ENCODE results near the gene NID2.

The NID2 gene

GRCh38 chr14:52054678-52055077, 14.2 kb downstream of the NID2 start:
- in situ Hi-C loops (cut with MboI; ENCODE audit: low sequenced_read_pairs): no loop called here

- in situ Hi-C loops (cut with MboI; ENCODE audit: low sequenced_read_pairs): no loop called here
Observed at GRCh38 chr14:52053044-52053443, 15.8 kb downstream of the NID2 start.

GRCh38 chr14:52052288-52052943, 16.4 kb downstream of the NID2 start:
- in situ Hi-C loops (cut with MboI; ENCODE audit: low sequenced_read_pairs): no loop called here

GRCh38 chr14:52051871-52052270, 17.0 kb downstream of the NID2 start:
- in situ Hi-C loops (cut with MboI; ENCODE audit: low sequenced_read_pairs): no loop called here

GRCh38 chr14:52051251-52051650, 17.6 kb downstream of the NID2 start:
- in situ Hi-C loops (cut with MboI; ENCODE audit: low sequenced_read_pairs): no loop called here

GRCh38 chr14:52049721-52050588, 18.9 kb downstream of the NID2 start:
- in situ Hi-C loops (cut with MboI; ENCODE audit: low sequenced_read_pairs): no loop called here

- in situ Hi-C loops (cut with MboI; ENCODE audit: low sequenced_read_pairs): no loop called here
Observed at GRCh38 chr14:52049271-52049670, 19.6 kb downstream of the NID2 start.

GRCh38 chr14:52048641-52049204, 20.1 kb downstream of the NID2 start:
- in situ Hi-C loops (cut with MboI; ENCODE audit: low sequenced_read_pairs): no loop called here

GRCh38 chr14:52048116-52048515, 20.7 kb downstream of the NID2 start:
- in situ Hi-C loops (cut with MboI; ENCODE audit: low sequenced_read_pairs): no loop called here

GRCh38 chr14:52046376-52046917, 22.4 kb downstream of the NID2 start:
- in situ Hi-C loops (cut with MboI; ENCODE audit: low sequenced_read_pairs): no loop called here

GRCh38 chr14:52044791-52045522, 23.9 kb downstream of the NID2 start:
- in situ Hi-C loops (cut with MboI; ENCODE audit: low sequenced_read_pairs): no loop called here

GRCh38 chr14:52043690-52044089, 25.2 kb downstream of the NID2 start:
- in situ Hi-C loops (cut with MboI; ENCODE audit: low sequenced_read_pairs): no loop called here

- in situ Hi-C loops (cut with MboI; ENCODE audit: low sequenced_read_pairs): no loop called here
Observed at GRCh38 chr14:52042371-52043289, 26.2 kb downstream of the NID2 start.

GRCh38 chr14:52040598-52040997, 28.3 kb downstream of the NID2 start:
- in situ Hi-C loops (cut with MboI; ENCODE audit: low sequenced_read_pairs): no loop called here

- in situ Hi-C loops (cut with MboI; ENCODE audit: low sequenced_read_pairs): no loop called here
Observed at GRCh38 chr14:52039124-52039815, 29.6 kb downstream of the NID2 start.

- in situ Hi-C loops (cut with MboI; ENCODE audit: low sequenced_read_pairs): no loop called here
Observed at GRCh38 chr14:52033101-52033642, 35.7 kb downstream of the NID2 start.

GRCh38 chr14:52032204-52032801, 36.6 kb downstream of the NID2 start:
- in situ Hi-C loops (cut with MboI; ENCODE audit: low sequenced_read_pairs): no loop called here

- in situ Hi-C loops (cut with MboI; ENCODE audit: low sequenced_read_pairs): no loop called here
Observed at GRCh38 chr14:52031781-52032180, 37.1 kb downstream of the NID2 start.

- in situ Hi-C loops (cut with MboI; ENCODE audit: low sequenced_read_pairs): no loop called here
Observed at GRCh38 chr14:52029881-52030280, 39.0 kb downstream of the NID2 start.
